Testis (tissue), 3 donors: ENCODE results near the gene FAM53B. TPM values are rescaled to one million over a fixed set of nuclear protein-coding genes. Genes with fewer than 3 reads are reported as not detected.

ENCODE experiments used
- DNase-seq: peaks from one replicate; pipeline ENCODE4 v3.0.0-alpha.2; 2019
- H3K27ac ChIP-seq, 2 donors: fragments of 200-600 bp; sonication (generic); one replicate each; pipeline ENCODE4 v1.5.1; 2019
- H3K27me3 ChIP-seq: fragments of 200-600 bp; sonication (generic); one replicate; pipeline ENCODE4 v1.5.1; 2019
- H3K36me3 ChIP-seq: fragments of 200-600 bp; sonication (generic); one replicate; pipeline ENCODE4 v1.5.1; 2017; ENCODE audit warnings: low read depth; ENCODE audit errors: missing control alignments
- H3K4me1 ChIP-seq: fragments of 200-600 bp; sonication (generic); one replicate; pipeline ENCODE4 v1.5.1; 2019
- H3K4me3 ChIP-seq, 2 donors: fragments of 200-600 bp; sonication (generic); one replicate each; pipeline ENCODE4 v1.5.1; 2017 to 2019
- H3K9me3 ChIP-seq: fragments of 200-600 bp; sonication (generic); one replicate; pipeline ENCODE4 v1.5.1; 2017
- CTCF ChIP-seq, 3 experiments: fragments of 450-650 bp in 2 of 3; fragments of 200-600 bp in 1 of 3; sonication (generic) in 1 of 3; IDR thresholded peaks; one replicate each; pipeline ENCODE4 v1.5.1; 2016 to 2019; ENCODE audit warnings: antibody characterized with exemption in 3 of 3, mild to moderate bottlenecking in 2 of 3, moderate library complexity in 1 of 3
- POLR2A ChIP-seq: fragments of 450-650 bp; IDR thresholded peaks from one replicate; pipeline ENCODE4 v1.6.1; 2017; ENCODE audit warnings: antibody characterized with exemption, mild to moderate bottlenecking, moderate library complexity
- WGBS, 2 donors: methylation state at CpG; one replicate each; pipeline ENCODE4 v1.1.5; 2018; 5-methylcytosine and 5-hydroxymethylcytosine counted together
- intact Hi-C: fragments of 100-400 bp; cut with DNase I; formaldehyde crosslinking; loops from one replicate; pipeline ENCODE4 v1.15.1; 2023; ENCODE audit warnings: low total_unique reads
- polyA plus RNA-seq: library from polyadenylated mRNA; stranded (reverse); fragments of 350-450 nt; fragmentation: Illumina TruSeq; extraction: RNeasy Lipid Tissue Mini Kit (QIAGEN cat#74804); gene quantifications from one replicate; pipeline ENCODE4 v1.2.3, GENCODE V29; 2014; ENCODE audit warnings: low read depth, low replicate concordance; ENCODE audit not compliant: insufficient read depth
- total RNA-seq, 2 donors: library from RNA; depleted of rRNA; stranded (reverse); fragments of >200 nt; gene quantifications; one replicate each; pipeline ENCODE4 v1.2.3, GENCODE V29; 2016

FAM53B gene
- total and polyA plus RNA-seq, 3 donors from 2014 or later: 36.9 to 125 (median 109) TPM

- no peak overlapping the region for H3K4me3 ChIP-seq
- no peaks in the 10 kb centered on the region for H3K36me3 ChIP-seq
- no peak for DNase-seq
- TF ChIP-seq CTCF (IDR thresholded peaks at IDR 0.05) (no peak), POLR2A (no peak)
- 83 to 89% methylated on average over 19 to 21 of the region's 21 CpGs for WGBS, 2 donors
- H3K27me3 ChIP-seq: no peaks in the 10 kb centered on the region
- H3K9me3 ChIP-seq: no peaks in the 10 kb centered on the region
- intact Hi-C loops: no loop called here
- H3K4me1 ChIP-seq: peaks cover 8% of the 10 kb centered on the region
- no peak overlapping the region for H3K27ac ChIP-seq
These were observed 147.0 kb downstream of the FAM53B start for GRCh38 chr10:124596962-124597845.

- Histone ChIP-seq H3K27ac (no peak overlapping the region), H3K9me3 (no peaks in the 10 kb centered on the region), H3K27me3 (no peaks in the 10 kb centered on the region), H3K4me3 (no peak overlapping the region), H3K36me3 (no peaks in the 10 kb centered on the region), H3K4me1 (peaks cover 8% of the 10 kb centered on the region)
- no peak for TF ChIP-seq CTCF (IDR thresholded peaks at IDR 0.05)
- WGBS, 2 donors: 85 to 93% methylated on average over 5 to 18 of the region's 18 CpGs
- intact Hi-C loops: no loop called here
- no peak for DNase-seq
These were observed 147.9 kb downstream of the FAM53B start for GRCh38 chr10:124596116-124596785.

- 96 to 97% methylated on average over 6 to 9 of the region's 9 CpGs for WGBS, 2 donors
- intact Hi-C loops: no loop called here
- DNase-seq: no peak
- no peaks in the 10 kb centered on the region for H3K9me3 ChIP-seq
- TF ChIP-seq CTCF (IDR thresholded peaks at IDR 0.05) (no peak), POLR2A (no peak)
- no peak overlapping the region for H3K27ac ChIP-seq
- H3K4me3 ChIP-seq: no peak overlapping the region
- no peaks in the 10 kb centered on the region for H3K27me3 ChIP-seq
- H3K36me3 ChIP-seq: no peaks in the 10 kb centered on the region
- H3K4me1 ChIP-seq: peaks cover 8% of the 10 kb centered on the region
These were observed 148.9 kb downstream of the FAM53B start for GRCh38 chr10:124595143-124595883.

- DNase-seq: no peak
- Histone ChIP-seq H3K4me1 (peaks cover 8% of the 10 kb centered on the region), H3K9me3 (no peaks in the 10 kb centered on the region), H3K27me3 (no peaks in the 10 kb centered on the region), H3K4me3 (no peak overlapping the region), H3K36me3 (no peaks in the 10 kb centered on the region), H3K27ac (no peak overlapping the region)
- intact Hi-C loops: no loop called here
- TF ChIP-seq CTCF (IDR thresholded peaks at IDR 0.05): no peak
- TF ChIP-seq POLR2A: no peak
- WGBS, 2 donors: 87 to 98% methylated on average over 6 of the region's 6 CpGs
These were observed 149.9 kb downstream of the FAM53B start for GRCh38 chr10:124594240-124594639.
